IMR-90 (cell line): ENCODE data around the gene IRF6. TPM values are rescaled to one million over a fixed set of nuclear protein-coding genes. Genes with fewer than 3 reads are reported as not detected.

Experiments
- ATAC-seq: fragments of 200-7000 bp; cut with Tn5 transposase; 2 replicates; pipeline ENCODE4 v1.9.1; 2020; ENCODE audit warnings: low read depth, mild to moderate bottlenecking, moderate library complexity
- BruUV-seq: library from RNA; stranded (reverse); fragments of 400-500 nt; replicated peaks from 2 replicates; lab custom pipeline; 2021; lab: Mats Ljungman, UMichigan
- CTCF ChIA-PET: fragments of 300-600 bp; formaldehyde crosslinking; extraction: SDS; loops from one replicate; lab custom pipeline; 2021; ENCODE audit warnings: antibody characterized with exemption; lab: Yijun Ruan, JAX
- POLR2A ChIA-PET: fragments of 300-600 bp; sonication (Branson Sonifier 250); formaldehyde crosslinking; loops from one replicate; lab custom pipeline; 2022; ENCODE audit warnings: antibody characterized with exemption; ENCODE audit not compliant: unreplicated experiment; lab: Charles Lee
- DNase-seq: peaks from one replicate; pipeline ENCODE4 v3.0.0; 2013
- H2AFZ ChIP-seq: replicated peaks from 2 replicates; pipeline ENCODE3; 2013; ENCODE audit warnings: low read length, mild to moderate bottlenecking; ENCODE audit not compliant: poor library complexity
- H2AK5ac ChIP-seq: 2 replicates; pipeline ENCODE4 v1.6.1; 2013; ENCODE audit warnings: low read depth, low read length, inconsistent platforms
- H2AK9ac ChIP-seq: replicated peaks from 2 replicates; pipeline ENCODE3; 2013; ENCODE audit warnings: mild to moderate bottlenecking, low read depth, low read length, moderate library complexity; ENCODE audit not compliant: poor library complexity
- H2BK120ac ChIP-seq: 2 replicates; pipeline ENCODE4 v1.6.1; 2013; ENCODE audit warnings: low read depth, low read length, inconsistent platforms
- H2BK15ac ChIP-seq: 3 replicates; pipeline ENCODE4 v1.6.1; 2013; ENCODE audit warnings: low read depth, low read length, inconsistent platforms
- H2BK20ac ChIP-seq: 2 replicates; pipeline ENCODE4 v1.6.1; 2013; ENCODE audit warnings: low read depth, mild to moderate bottlenecking, inconsistent platforms, low read length, moderate library complexity
- H2BK5ac ChIP-seq: 2 replicates; pipeline ENCODE4 v1.6.1; 2013; ENCODE audit warnings: mild to moderate bottlenecking, low read depth, low read length, inconsistent platforms; ENCODE audit not compliant: poor library complexity, severe bottlenecking
- H3K14ac ChIP-seq: replicated peaks from 2 replicates; pipeline ENCODE4 v1.6.1; 2013; ENCODE audit warnings: low read depth, low read length, inconsistent platforms
- H3K18ac ChIP-seq: 2 replicates; pipeline ENCODE4 v1.6.1; 2013; ENCODE audit warnings: low read depth, low read length, control low read depth
- H3K23ac ChIP-seq: 2 replicates; pipeline ENCODE4 v1.6.1; 2013; ENCODE audit warnings: low read depth, low read length, inconsistent platforms
- H3K27ac ChIP-seq: 2 replicates; pipeline ENCODE4 v1.5.1; 2013; ENCODE audit warnings: mild to moderate bottlenecking, control low read depth, low read length; ENCODE audit not compliant: insufficient read depth
- H3K27me3 ChIP-seq: 2 replicates; pipeline ENCODE4 v1.6.1; 2013; ENCODE audit warnings: low read length; ENCODE audit not compliant: control insufficient read depth, insufficient read depth
- H3K36me3 ChIP-seq: 2 replicates; pipeline ENCODE4 v1.6.1; 2013; ENCODE audit warnings: low read length, mixed read lengths; ENCODE audit not compliant: control insufficient read depth, insufficient read depth
- H3K4ac ChIP-seq: 2 replicates; pipeline ENCODE4 v1.6.1; 2013; ENCODE audit warnings: low read depth, low read length, inconsistent platforms
- H3K4me1 ChIP-seq: 2 replicates; pipeline ENCODE4 v1.6.1; 2013; ENCODE audit warnings: low read length, mixed read lengths; ENCODE audit not compliant: control insufficient read depth, insufficient read depth
- H3K4me2 ChIP-seq: 2 replicates; pipeline ENCODE4 v1.6.1; 2013; ENCODE audit warnings: low read depth, mild to moderate bottlenecking, control low read depth, low read length, moderate library complexity
- H3K4me3 ChIP-seq: 2 replicates; pipeline ENCODE4 v1.5.1; 2013; ENCODE audit warnings: low read depth, mild to moderate bottlenecking, control low read depth, low read length, moderate library complexity; ENCODE audit not compliant: insufficient read depth
- H3K56ac ChIP-seq: 2 replicates; pipeline ENCODE4 v1.6.1; 2013; ENCODE audit warnings: low read length, inconsistent platforms; ENCODE audit not compliant: insufficient read depth; ENCODE audit errors: extremely low read depth
- H3K79me1 ChIP-seq, 2 experiments: 2 replicates each; pipeline ENCODE4 v1.6.1; 2013; ENCODE audit warnings: low read length in 2 of 2, inconsistent platforms in 1 of 2, low read depth in 1 of 2
- H3K9ac ChIP-seq: 2 replicates; pipeline ENCODE4 v1.6.1; 2013; ENCODE audit warnings: low read depth, low read length, control low read depth
- H3K9me1 ChIP-seq: 2 replicates; pipeline ENCODE4 v1.6.1; 2013; ENCODE audit warnings: low read length, inconsistent platforms; ENCODE audit not compliant: insufficient read depth
- H3K9me3 ChIP-seq: 2 replicates; pipeline ENCODE4 v1.6.1; 2013; ENCODE audit warnings: low read length; ENCODE audit not compliant: control insufficient read depth, insufficient read depth
- H4K20me1 ChIP-seq: 2 replicates; pipeline ENCODE4 v1.6.1; 2013; ENCODE audit warnings: low read length, inconsistent platforms; ENCODE audit not compliant: insufficient read depth
- H4K5ac ChIP-seq: 2 replicates; pipeline ENCODE4 v1.6.1; 2013; ENCODE audit warnings: mild to moderate bottlenecking, low read depth, low read length, control low read depth
- H4K8ac ChIP-seq, 2 experiments: 2 replicates each; pipeline ENCODE4 v1.6.1; 2013; ENCODE audit warnings: low read depth in 2 of 2, low read length in 2 of 2, control low read depth in 1 of 2, inconsistent platforms in 1 of 2
- H4K91ac ChIP-seq: 2 replicates; pipeline ENCODE4 v1.6.1; 2013; ENCODE audit warnings: low read depth, low read length, inconsistent platforms; ENCODE audit not compliant: insufficient read depth
- MAFK ChIP-seq: IDR thresholded peaks from 2 replicates; pipeline ENCODE4 v1.6.1; 2012; ENCODE audit warnings: low read depth, low read length, improper control_type of control experiment
- NFE2L2 ChIP-seq: fragments of 150-350 bp; IDR thresholded peaks from 2 replicates; pipeline ENCODE4 v1.6.1; 2016; ENCODE audit warnings: low read depth, mild to moderate bottlenecking, low read length
- whole genome bisulfite sequencing, 2 experiments: methylation state at CpG; one replicate each; pipeline versions ENCODE4 v1.1.5 to v1.1.7; 2013; ENCODE audit warnings: missing lambda C conversion rate in 2 of 2; ENCODE audit not compliant: insufficient read length in 1 of 2; ENCODE audit errors: extremely low coverage in 2 of 2; 5-methylcytosine and 5-hydroxymethylcytosine counted together
- dilution Hi-C: fragments of 300-500 bp; cut with HindIII; formaldehyde crosslinking; loops from one replicate; pipeline ENCODE4 v1.14.3; 2018; ENCODE audit warnings: low sequenced_read_pairs; ENCODE audit not compliant: unreplicated experiment
- in situ Hi-C: fragments of 300-500 bp; cut with MboI; formaldehyde crosslinking; loops from 3 replicates; pipeline ENCODE4 v1.14.3; 2019; ENCODE audit warnings: low sequenced_read_pairs, inconsistent platforms, mixed read lengths
- intact Hi-C: fragments of 100-400 bp; cut with micrococcal nuclease; formaldehyde crosslinking; loops from 2 replicates; pipeline ENCODE4 v1.10.0; 2022
- polyA plus RNA-seq, 3 experiments: library from polyadenylated mRNA; depleted of rRNA; stranded (reverse); fragments of >200 nt; gene quantifications; 2 replicates each; pipeline ENCODE4 v1.2.3, GENCODE V29; 2012; ENCODE audit warnings: low replicate concordance in 1 of 3
- total RNA-seq: library from RNA; depleted of rRNA; stranded (reverse); fragments of >200 nt; gene quantifications from 2 replicates; pipeline ENCODE4 v1.2.3, GENCODE V29; 2012
- TF ChIP-seq, protein P1 (sequence below): fragments of 150-350 bp; IDR thresholded peaks from 2 replicates; pipeline ENCODE4 v1.6.1; 2017; ENCODE audit warnings: mild to moderate bottlenecking, antibody characterized with exemption, low read length, low read depth

Gene IRF6
- total and polyA plus RNA-seq, 2 of the 4 experiments (the other 2 are of a cell fraction) = 1.2 to 2.9 TPM

DNA sequence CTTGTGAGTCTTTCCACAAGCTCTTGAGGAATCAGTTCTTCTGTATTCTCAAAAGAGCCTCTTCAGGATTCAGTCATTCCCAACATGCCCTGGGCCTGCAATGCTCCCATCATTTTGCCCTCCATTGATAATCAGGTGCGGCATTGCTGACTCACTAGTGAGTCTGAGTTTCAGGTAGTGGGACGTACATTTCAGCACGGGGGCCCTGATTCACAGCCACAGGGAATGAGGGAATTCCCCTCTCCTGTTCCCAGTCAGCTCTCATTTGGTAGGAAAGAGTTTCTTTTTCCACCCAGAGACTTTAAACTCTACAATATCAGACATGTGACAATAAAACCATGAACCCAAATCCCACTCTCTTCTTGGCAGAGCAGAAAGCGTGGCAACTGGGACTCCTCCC lies 3.7 kb upstream of the IRF6 start:
- no peak overlapping the region for H3K23ac ChIP-seq
- H3K27ac ChIP-seq = no peak overlapping the region
- no peak overlapping the region for H2BK5ac ChIP-seq
- dilution Hi-C loops (loop anchor here (25.0 kb wide), 1 partner anchor 178 kb away; no protein-coding TSS in a partner anchor), intact Hi-C loops (no loop called here), in situ Hi-C loops (no loop called here)
- no peak overlapping the region for H3K4ac ChIP-seq
- H4K8ac ChIP-seq = no peak overlapping the region
- no peak overlapping the region for H3K56ac ChIP-seq
- no peaks in the 10 kb centered on the region for H3K36me3 ChIP-seq
- H3K9ac ChIP-seq = no peak overlapping the region
- H3K4me3 ChIP-seq = no peak overlapping the region
- H3K14ac ChIP-seq = no peak overlapping the region
- H4K91ac ChIP-seq = no peak overlapping the region
- no TSS peak for BruUV-seq
- peaks cover 3% of the 10 kb centered on the region; the same call in 1 of the 2 replicates for H3K9me1 ChIP-seq
- H3K4me2 ChIP-seq = no peak overlapping the region
- DNase-seq (no peak), ATAC-seq (no peak)
- H2BK20ac ChIP-seq = no peak overlapping the region
- H4K5ac ChIP-seq = no peak overlapping the region
- ChIA-PET POLR2A (no interaction called here), CTCF (no interaction called here)
- no peak overlapping the region for H2BK15ac ChIP-seq
- no peaks in the 10 kb centered on the region for H3K27me3 ChIP-seq
- H3K9me3 ChIP-seq = no peaks in the 10 kb centered on the region
- H3K18ac ChIP-seq = no peak overlapping the region
- TF ChIP-seq, protein P1, sequence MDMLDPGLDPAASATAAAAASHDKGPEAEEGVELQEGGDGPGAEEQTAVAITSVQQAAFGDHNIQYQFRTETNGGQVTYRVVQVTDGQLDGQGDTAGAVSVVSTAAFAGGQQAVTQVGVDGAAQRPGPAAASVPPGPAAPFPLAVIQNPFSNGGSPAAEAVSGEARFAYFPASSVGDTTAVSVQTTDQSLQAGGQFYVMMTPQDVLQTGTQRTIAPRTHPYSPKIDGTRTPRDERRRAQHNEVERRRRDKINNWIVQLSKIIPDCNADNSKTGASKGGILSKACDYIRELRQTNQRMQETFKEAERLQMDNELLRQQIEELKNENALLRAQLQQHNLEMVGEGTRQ = no peak
- TF ChIP-seq MAFK (no peak), NFE2L2 (no peak)
- no peak overlapping the region for H2AK9ac ChIP-seq
- peaks cover 5% of the 10 kb centered on the region; the same call in 1 of the 2 replicates for H3K4me1 ChIP-seq
- 0 out of 2 replicates have a peak overlapping the region, but pooled peaks have one; percentile 24 for H2AK5ac ChIP-seq
- WGBS, 2 experiments = no CpG with 5 or more reads among the region's 4 CpGs
- H4K20me1 ChIP-seq = no peaks in the 10 kb centered on the region
- no peak overlapping the region for H2AFZ ChIP-seq
- H2BK120ac ChIP-seq = no peak overlapping the region
- H3K79me1 ChIP-seq = no peaks in the 10 kb centered on the region
